ENCODE data around the gene TANK.

GRCh38 chr2:161119483-161119882, 40.7 kb upstream of the TANK start:
- no peak for TF ChIP-seq CTCF (conservative IDR thresholded peaks at IDR 0.05; ENCODE audit: low read depth, low read length)
- TF ChIP-seq EZH2 (IDR thresholded peaks at IDR 0.05; ENCODE audit: borderline replicate concordance, low read depth, low read length, poor library complexity, severe bottlenecking), result no peak
